HG02885 (cell line): Measurements from ENCODE around the gene RBBP4.

Source experiments
- ATAC-seq: cut with Tn5 transposase; IDR thresholded peaks from one replicate; pipeline ENCODE4 v1.9.1; 2021; ENCODE audit warnings: mild to moderate bottlenecking; ENCODE audit not compliant: unreplicated experiment, poor library complexity

Gene RBBP4

GRCh38 chr1:32716312-32717148, 65.5 kb downstream of the RBBP4 start:
- ATAC-seq: no peak

- ATAC-seq: no peak
These were observed 66.5 kb downstream of the RBBP4 start for GRCh38 chr1:32717503-32717902.

- ATAC-seq: no peak
These were observed 67.0 kb downstream of the RBBP4 start for GRCh38 chr1:32718036-32718435.

GRCh38 chr1:32718527-32718926, 67.5 kb downstream of the RBBP4 start:
- ATAC-seq: no peak

GRCh38 chr1:32719681-32720275, 68.8 kb downstream of the RBBP4 start:
- ATAC-seq: no peak

- no peak for ATAC-seq
These were observed 73.9 kb downstream of the RBBP4 start for GRCh38 chr1:32724678-32725614.

- no peak for ATAC-seq
These were observed 74.6 kb downstream of the RBBP4 start for GRCh38 chr1:32725615-32725982.

GRCh38 chr1:32727876-32728275, 76.9 kb downstream of the RBBP4 start:
- no peak for ATAC-seq

- no peak for ATAC-seq
These were observed 77.5 kb downstream of the RBBP4 start for GRCh38 chr1:32728413-32729077.

GRCh38 chr1:32729254-32730046, 78.4 kb downstream of the RBBP4 start:
- ATAC-seq: no peak

GRCh38 chr1:32733582-32734321, 82.7 kb downstream of the RBBP4 start:
- ATAC-seq: no peak
